ENCODE measurements around the gene PSMC3. TPM values are rescaled to one million over a fixed set of nuclear protein-coding genes. Genes with fewer than 3 reads are reported as not detected.
A peak's percentile ranks its signal among the peaks of the same experiment; 100 is the strongest.

PSMC3 gene
- total RNA-seq, 1 donor from 2014 or later = 130 TPM

DNA sequence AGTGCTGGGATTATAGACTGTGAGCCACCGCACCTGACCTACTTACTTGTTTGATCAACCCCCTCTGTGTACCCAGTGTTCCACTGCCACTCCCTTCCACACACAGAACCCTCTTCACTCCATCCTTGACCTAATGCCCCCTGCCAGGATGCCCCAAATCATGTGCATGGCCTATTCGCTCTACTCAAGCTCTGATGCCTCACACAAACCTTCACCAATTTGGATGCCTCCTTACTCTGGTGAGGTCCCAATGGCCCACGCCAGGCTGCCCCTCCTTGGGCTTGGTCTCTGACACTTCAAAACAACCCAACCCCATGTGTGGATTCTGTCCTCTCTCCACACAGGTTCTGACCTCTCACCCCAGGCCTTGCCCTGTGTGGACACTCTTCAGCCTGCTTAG is 9.4 kb upstream of the PSMC3 start:
- Mint-ChIP-seq H3K36me3 (ENCODE audit: low read depth, unreplicated experiment) (peaks cover 5% of the 10 kb centered on the region), H3K4me1 (ENCODE audit: low read depth, unreplicated experiment) (no peaks in the 10 kb centered on the region), H3K27me3 (ENCODE audit: low read depth, unreplicated experiment) (no peaks in the 10 kb centered on the region), H3K27ac (ENCODE audit: unreplicated experiment) (no peak overlapping the region), H3K4me3 (ENCODE audit: unreplicated experiment) (peak overlapping the region; percentile 27), H3K9me3 (ENCODE audit: unreplicated experiment) (no peaks in the 10 kb centered on the region)
- no peak for FAIRE-seq
- Histone ChIP-seq H4K20me1 (ENCODE audit: insufficient read depth, low read length) (no peaks in the 10 kb centered on the region), H3K79me2 (ENCODE audit: insufficient read depth, low read length) (no peaks in the 10 kb centered on the region), H3K4me2 (ENCODE audit: low read length) (no peak overlapping the region), H2AFZ (ENCODE audit: low read depth, low read length) (no peak overlapping the region), H3K4me1 (ENCODE audit: insufficient read depth, low read length) (peaks cover 5% of the 10 kb centered on the region), H3K9ac (ENCODE audit: low read length) (no peak overlapping the region), H3K27me3 (ENCODE audit: insufficient read depth, low read length) (no peaks in the 10 kb centered on the region), H3K27ac (ENCODE audit: low read depth, low read length) (no peak overlapping the region), H3K4me3 (ENCODE audit: insufficient read depth, low read depth, low read length) (no peak overlapping the region), H3K36me3 (ENCODE audit: insufficient read depth, low read length) (no peaks in the 10 kb centered on the region), H3K9me3 (ENCODE audit: insufficient read depth, low read depth, low read length) (no peaks in the 10 kb centered on the region)
- no peak for DNase-seq (ENCODE audit: low read depth)
- TF ChIP-seq EZH2 (IDR thresholded peaks at IDR 0.05; ENCODE audit: insufficient read depth, low read length) (no peak), CTCF (IDR thresholded peaks at IDR 0.05; ENCODE audit: insufficient read depth, low read depth, low read length) (no peak)

DNA sequence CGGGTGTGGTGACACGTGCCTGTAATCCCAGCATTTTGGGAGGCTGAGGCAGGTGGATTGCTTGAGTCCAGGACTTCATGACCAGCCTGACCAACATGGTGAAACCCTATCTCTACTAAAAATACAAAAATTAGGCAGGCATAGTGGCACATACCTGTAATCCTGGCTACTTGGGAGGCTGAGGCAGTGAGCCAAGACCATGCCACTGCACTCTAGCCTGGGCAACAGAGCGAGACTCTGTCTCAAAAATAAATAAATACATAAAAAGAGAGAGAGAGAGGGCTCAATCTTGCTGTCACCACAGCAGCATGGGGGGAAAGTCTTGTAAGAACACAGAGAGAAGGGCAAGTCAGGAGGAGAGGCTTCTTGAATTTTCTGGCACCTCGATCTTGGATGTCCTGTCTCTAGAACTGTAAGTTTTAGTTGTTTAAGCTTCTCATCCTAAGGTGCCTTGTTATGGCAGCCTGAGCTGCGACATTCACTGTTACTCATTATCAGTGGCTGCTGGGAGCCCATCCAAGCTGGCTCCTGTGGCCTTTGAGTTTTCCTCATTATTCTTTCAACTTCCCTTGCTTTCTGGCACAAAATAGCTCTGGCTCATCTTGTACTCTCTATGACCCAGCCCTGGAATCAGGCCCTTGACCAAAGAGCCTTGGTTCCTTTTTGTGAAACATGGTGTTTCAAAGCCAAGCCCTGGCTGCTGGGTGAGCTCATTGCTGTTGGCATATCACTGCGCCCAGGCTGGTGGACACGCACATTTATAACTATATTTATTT is 8.0 kb upstream of the PSMC3 start:
- H3K27ac ChIP-seq (ENCODE audit: low read depth, low read length) = no peak overlapping the region
- Mint-ChIP-seq H3K4me3 (ENCODE audit: unreplicated experiment) (no peak overlapping the region), H3K4me1 (ENCODE audit: low read depth, unreplicated experiment) (no peaks in the 10 kb centered on the region), H3K9me3 (ENCODE audit: unreplicated experiment) (no peaks in the 10 kb centered on the region), H3K27me3 (ENCODE audit: low read depth, unreplicated experiment) (no peaks in the 10 kb centered on the region), H3K36me3 (ENCODE audit: low read depth, unreplicated experiment) (peaks cover 5% of the 10 kb centered on the region), H3K27ac (ENCODE audit: unreplicated experiment) (no peak overlapping the region)
- H3K36me3 ChIP-seq (ENCODE audit: insufficient read depth, low read length) = no peaks in the 10 kb centered on the region
- peaks cover 5% of the 10 kb centered on the region for H3K4me1 ChIP-seq (ENCODE audit: insufficient read depth, low read length)
- H3K4me3 ChIP-seq (ENCODE audit: insufficient read depth, low read depth, low read length) = no peak overlapping the region
- DNase-seq (ENCODE audit: low read depth) = peak; percentile 85
- H2AFZ ChIP-seq (ENCODE audit: low read depth, low read length) = peak overlapping the region; percentile 34
- no peak for FAIRE-seq
- no peaks in the 10 kb centered on the region for H3K27me3 ChIP-seq (ENCODE audit: insufficient read depth, low read length)
- no peaks in the 10 kb centered on the region for H4K20me1 ChIP-seq (ENCODE audit: insufficient read depth, low read length)
- H3K79me2 ChIP-seq (ENCODE audit: insufficient read depth, low read length) = no peaks in the 10 kb centered on the region
- TF ChIP-seq CTCF (IDR thresholded peaks at IDR 0.05; ENCODE audit: insufficient read depth, low read depth, low read length) (no peak), EZH2 (IDR thresholded peaks at IDR 0.05; ENCODE audit: insufficient read depth, low read length) (no peak)
- H3K4me2 ChIP-seq (ENCODE audit: low read length) = no peak overlapping the region
- H3K9ac ChIP-seq (ENCODE audit: low read length) = no peak overlapping the region
- no peaks in the 10 kb centered on the region for H3K9me3 ChIP-seq (ENCODE audit: insufficient read depth, low read depth, low read length)

DNA sequence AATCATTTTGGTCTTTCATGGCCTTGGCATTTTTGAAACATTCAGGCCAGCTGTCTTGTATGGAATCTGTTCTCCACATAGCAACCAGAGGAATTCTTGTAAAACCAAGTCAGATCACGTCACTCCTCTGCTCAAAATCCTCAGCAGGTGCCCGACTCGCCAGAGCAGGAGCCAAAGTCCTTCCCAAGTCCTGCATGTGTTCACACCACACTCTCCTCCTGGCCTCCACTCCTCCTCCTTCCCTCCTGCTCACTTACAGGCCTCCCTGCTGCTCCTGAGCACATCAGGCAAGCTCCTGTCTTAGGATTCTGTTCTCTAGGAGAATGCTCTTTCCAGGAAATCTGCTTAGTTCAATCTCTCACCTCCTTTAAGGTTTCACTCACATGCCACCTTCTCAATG is 6.9 kb upstream of the PSMC3 start:
- Histone ChIP-seq H3K79me2 (ENCODE audit: insufficient read depth, low read length) (no peaks in the 10 kb centered on the region), H3K4me1 (ENCODE audit: insufficient read depth, low read length) (peaks cover 5% of the 10 kb centered on the region), H3K9ac (ENCODE audit: low read length) (no peak overlapping the region), H3K4me3 (ENCODE audit: insufficient read depth, low read depth, low read length) (no peak overlapping the region), H3K4me2 (ENCODE audit: low read length) (no peak overlapping the region), H3K27me3 (ENCODE audit: insufficient read depth, low read length) (no peaks in the 10 kb centered on the region), H3K9me3 (ENCODE audit: insufficient read depth, low read depth, low read length) (no peaks in the 10 kb centered on the region), H3K27ac (ENCODE audit: low read depth, low read length) (no peak overlapping the region), H2AFZ (ENCODE audit: low read depth, low read length) (no peak overlapping the region), H4K20me1 (ENCODE audit: insufficient read depth, low read length) (no peaks in the 10 kb centered on the region), H3K36me3 (ENCODE audit: insufficient read depth, low read length) (no peaks in the 10 kb centered on the region)
- Mint-ChIP-seq H3K27me3 (ENCODE audit: low read depth, unreplicated experiment) (no peaks in the 10 kb centered on the region), H3K4me1 (ENCODE audit: low read depth, unreplicated experiment) (no peaks in the 10 kb centered on the region), H3K4me3 (ENCODE audit: unreplicated experiment) (no peak overlapping the region), H3K9me3 (ENCODE audit: unreplicated experiment) (no peaks in the 10 kb centered on the region), H3K27ac (ENCODE audit: unreplicated experiment) (no peak overlapping the region), H3K36me3 (ENCODE audit: low read depth, unreplicated experiment) (peaks cover 5% of the 10 kb centered on the region)
- DNase-seq (ENCODE audit: low read depth) (peak; percentile 20), FAIRE-seq (no peak)
- TF ChIP-seq CTCF (IDR thresholded peaks at IDR 0.05; ENCODE audit: insufficient read depth, low read depth, low read length) (no peak), EZH2 (IDR thresholded peaks at IDR 0.05; ENCODE audit: insufficient read depth, low read length) (no peak)

All from astrocyte (in vitro differentiated cells and primary cell).